Fibroblast of skin of right biceps (primary cell): ENCODE measurements around the gene MED26.

Experiments used
- DNase-seq: peaks from one replicate; pipeline ENCODE4 v3.0.0-alpha.2; 2013

Gene MED26

GRCh38 chr19:16532440-16533234 is 95.4 kb downstream of the MED26 start:
- no peak for DNase-seq

- DNase-seq = no peak
Measured at GRCh38 chr19:16531380-16531669, 96.7 kb downstream of the MED26 start.

GRCh38 chr19:16530540-16531379 is 97.2 kb downstream of the MED26 start:
- no peak for DNase-seq

- no peak for DNase-seq
Measured at GRCh38 chr19:16529466-16530144, 98.4 kb downstream of the MED26 start.

- no peak for DNase-seq
Measured at GRCh38 chr19:16527971-16528521, 100.0 kb downstream of the MED26 start.

- no peak for DNase-seq
Measured at GRCh38 chr19:16527334-16527935, 100.6 kb downstream of the MED26 start.

GRCh38 chr19:16525751-16526481 is 102.1 kb downstream of the MED26 start:
- DNase-seq = no peak

GRCh38 chr19:16524991-16525734 is 102.8 kb downstream of the MED26 start:
- no peak for DNase-seq
